ENCODE data around the gene ZNF335. TPM values are rescaled to one million over a fixed set of nuclear protein-coding genes. Genes with fewer than 3 reads are reported as not detected.

The ZNF335 gene
- total and polyA plus RNA-seq, 2 of the 13 experiments (the other 11 are each of a cell fraction or from before 2014, with no cell fraction given): 9.7 to 13.7 TPM

DNA sequence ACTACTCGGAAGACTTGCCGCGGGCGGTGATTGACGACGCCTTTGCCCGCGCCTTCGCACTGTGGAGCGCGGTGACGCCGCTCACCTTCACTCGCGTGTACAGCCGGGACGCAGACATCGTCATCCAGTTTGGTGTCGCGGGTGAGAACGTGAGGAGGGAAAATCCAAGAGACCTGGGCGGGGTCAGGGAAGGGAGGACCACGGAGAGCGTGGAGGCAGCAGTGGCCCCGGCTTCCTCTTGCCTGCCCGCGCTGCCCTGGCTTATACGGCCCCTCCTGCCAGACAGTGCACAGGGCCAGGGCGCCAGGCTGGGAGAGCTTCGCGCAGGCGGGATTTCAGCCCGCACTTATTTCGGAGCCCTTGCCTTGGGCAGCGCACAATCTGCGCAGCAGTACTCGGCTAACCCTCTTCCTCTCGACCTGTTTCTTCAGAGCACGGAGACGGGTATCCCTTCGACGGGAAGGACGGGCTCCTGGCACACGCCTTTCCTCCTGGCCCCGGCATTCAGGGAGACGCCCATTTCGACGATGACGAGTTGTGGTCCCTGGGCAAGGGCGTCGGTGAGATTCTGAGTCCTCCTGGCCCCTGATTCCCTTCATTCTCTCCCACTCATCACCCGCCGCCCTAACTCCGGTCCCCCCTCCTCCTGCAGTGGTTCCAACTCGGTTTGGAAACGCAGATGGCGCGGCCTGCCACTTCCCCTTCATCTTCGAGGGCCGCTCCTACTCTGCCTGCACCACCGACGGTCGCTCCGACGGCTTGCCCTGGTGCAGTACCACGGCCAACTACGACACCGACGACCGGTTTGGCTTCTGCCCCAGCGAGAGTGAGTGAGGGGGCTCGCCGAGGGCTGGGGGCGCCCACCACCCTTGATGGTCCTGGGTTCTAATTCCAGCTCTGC is 38.7 kb upstream of the ZNF335 start (continued):
- TF ChIP-seq, protein P1, sequence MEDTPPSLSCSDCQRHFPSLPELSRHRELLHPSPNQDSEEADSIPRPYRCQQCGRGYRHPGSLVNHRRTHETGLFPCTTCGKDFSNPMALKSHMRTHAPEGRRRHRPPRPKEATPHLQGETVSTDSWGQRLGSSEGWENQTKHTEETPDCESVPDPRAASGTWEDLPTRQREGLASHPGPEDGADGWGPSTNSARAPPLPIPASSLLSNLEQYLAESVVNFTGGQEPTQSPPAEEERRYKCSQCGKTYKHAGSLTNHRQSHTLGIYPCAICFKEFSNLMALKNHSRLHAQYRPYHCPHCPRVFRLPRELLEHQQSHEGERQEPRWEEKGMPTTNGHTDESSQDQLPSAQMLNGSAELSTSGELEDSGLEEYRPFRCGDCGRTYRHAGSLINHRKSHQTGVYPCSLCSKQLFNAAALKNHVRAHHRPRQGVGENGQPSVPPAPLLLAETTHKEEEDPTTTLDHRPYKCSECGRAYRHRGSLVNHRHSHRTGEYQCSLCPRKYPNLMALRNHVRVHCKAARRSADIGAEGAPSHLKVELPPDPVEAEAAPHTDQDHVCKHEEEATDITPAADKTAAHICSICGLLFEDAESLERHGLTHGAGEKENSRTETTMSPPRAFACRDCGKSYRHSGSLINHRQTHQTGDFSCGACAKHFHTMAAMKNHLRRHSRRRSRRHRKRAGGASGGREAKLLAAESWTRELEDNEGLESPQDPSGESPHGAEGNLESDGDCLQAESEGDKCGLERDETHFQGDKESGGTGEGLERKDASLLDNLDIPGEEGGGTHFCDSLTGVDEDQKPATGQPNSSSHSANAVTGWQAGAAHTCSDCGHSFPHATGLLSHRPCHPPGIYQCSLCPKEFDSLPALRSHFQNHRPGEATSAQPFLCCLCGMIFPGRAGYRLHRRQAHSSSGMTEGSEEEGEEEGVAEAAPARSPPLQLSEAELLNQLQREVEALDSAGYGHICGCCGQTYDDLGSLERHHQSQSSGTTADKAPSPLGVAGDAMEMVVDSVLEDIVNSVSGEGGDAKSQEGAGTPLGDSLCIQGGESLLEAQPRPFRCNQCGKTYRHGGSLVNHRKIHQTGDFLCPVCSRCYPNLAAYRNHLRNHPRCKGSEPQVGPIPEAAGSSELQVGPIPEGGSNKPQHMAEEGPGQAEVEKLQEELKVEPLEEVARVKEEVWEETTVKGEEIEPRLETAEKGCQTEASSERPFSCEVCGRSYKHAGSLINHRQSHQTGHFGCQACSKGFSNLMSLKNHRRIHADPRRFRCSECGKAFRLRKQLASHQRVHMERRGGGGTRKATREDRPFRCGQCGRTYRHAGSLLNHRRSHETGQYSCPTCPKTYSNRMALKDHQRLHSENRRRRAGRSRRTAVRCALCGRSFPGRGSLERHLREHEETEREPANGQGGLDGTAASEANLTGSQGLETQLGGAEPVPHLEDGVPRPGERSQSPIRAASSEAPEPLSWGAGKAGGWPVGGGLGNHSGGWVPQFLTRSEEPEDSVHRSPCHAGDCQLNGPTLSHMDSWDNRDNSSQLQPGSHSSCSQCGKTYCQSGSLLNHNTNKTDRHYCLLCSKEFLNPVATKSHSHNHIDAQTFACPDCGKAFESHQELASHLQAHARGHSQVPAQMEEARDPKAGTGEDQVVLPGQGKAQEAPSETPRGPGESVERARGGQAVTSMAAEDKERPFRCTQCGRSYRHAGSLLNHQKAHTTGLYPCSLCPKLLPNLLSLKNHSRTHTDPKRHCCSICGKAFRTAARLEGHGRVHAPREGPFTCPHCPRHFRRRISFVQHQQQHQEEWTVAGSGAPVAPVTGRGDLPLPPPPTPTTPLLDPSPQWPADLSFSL (CRISPR knock-in tag; IDR thresholded peaks at IDR 0.05): 0 out of 2 replicates have a peak, but pooled peaks have one; percentile 46
- TF ChIP-seq ZNF331 (CRISPR knock-in tag; IDR thresholded peaks at IDR 0.05) (no peak), ZNF629 (CRISPR knock-in tag; conservative IDR thresholded peaks at IDR 0.05) (no peak), FOXA1 (IDR thresholded peaks at IDR 0.05) (no peak), FOXA1 (CRISPR knock-in tag; IDR thresholded peaks at IDR 0.05) (no peak), SALL2 (CRISPR knock-in tag; IDR thresholded peaks at IDR 0.05) (no peak), ZNF317 (CRISPR knock-in tag; IDR thresholded peaks at IDR 0.05) (no peak), MED13 (CRISPR knock-in tag; IDR thresholded peaks at IDR 0.05) (no peak), ZNF790 (CRISPR knock-in tag; IDR thresholded peaks at IDR 0.05; ENCODE audit: borderline replicate concordance) (0 out of 2 replicates have a peak, but pooled peaks have one; percentile 51), ZNF563 (CRISPR knock-in tag; IDR thresholded peaks at IDR 0.05) (0 out of 2 replicates have a peak, but pooled peaks have one; percentile 45), HOXA7 (CRISPR knock-in tag; IDR thresholded peaks at IDR 0.05) (no peak), REXO4 (CRISPR knock-in tag; IDR thresholded peaks at IDR 0.05; ENCODE audit: borderline replicate concordance) (no peak), ZNF282 (IDR thresholded peaks at IDR 0.05; ENCODE audit: partially characterized antibody) (no peak), SMC3 (IDR thresholded peaks at IDR 0.05; ENCODE audit: low read length) (no peak), HNRNPL (IDR thresholded peaks at IDR 0.05; ENCODE audit: low read depth, low read length) (no peak)
- TF ChIP-seq, protein P2, sequence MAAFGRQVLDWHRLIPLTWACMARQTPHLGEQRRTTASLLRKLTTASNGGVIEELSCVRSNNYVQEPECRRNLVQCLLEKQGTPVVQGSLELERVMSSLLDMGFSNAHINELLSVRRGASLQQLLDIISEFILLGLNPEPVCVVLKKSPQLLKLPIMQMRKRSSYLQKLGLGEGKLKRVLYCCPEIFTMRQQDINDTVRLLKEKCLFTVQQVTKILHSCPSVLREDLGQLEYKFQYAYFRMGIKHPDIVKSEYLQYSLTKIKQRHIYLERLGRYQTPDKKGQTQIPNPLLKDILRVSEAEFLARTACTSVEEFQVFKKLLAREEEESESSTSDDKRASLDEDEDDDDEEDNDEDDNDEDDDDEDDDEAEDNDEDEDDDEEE (CRISPR knock-in tag; IDR thresholded peaks at IDR 0.05): 0 out of 2 replicates have a peak, but pooled peaks have one; percentile 34
- TF ChIP-seq, protein P3, sequence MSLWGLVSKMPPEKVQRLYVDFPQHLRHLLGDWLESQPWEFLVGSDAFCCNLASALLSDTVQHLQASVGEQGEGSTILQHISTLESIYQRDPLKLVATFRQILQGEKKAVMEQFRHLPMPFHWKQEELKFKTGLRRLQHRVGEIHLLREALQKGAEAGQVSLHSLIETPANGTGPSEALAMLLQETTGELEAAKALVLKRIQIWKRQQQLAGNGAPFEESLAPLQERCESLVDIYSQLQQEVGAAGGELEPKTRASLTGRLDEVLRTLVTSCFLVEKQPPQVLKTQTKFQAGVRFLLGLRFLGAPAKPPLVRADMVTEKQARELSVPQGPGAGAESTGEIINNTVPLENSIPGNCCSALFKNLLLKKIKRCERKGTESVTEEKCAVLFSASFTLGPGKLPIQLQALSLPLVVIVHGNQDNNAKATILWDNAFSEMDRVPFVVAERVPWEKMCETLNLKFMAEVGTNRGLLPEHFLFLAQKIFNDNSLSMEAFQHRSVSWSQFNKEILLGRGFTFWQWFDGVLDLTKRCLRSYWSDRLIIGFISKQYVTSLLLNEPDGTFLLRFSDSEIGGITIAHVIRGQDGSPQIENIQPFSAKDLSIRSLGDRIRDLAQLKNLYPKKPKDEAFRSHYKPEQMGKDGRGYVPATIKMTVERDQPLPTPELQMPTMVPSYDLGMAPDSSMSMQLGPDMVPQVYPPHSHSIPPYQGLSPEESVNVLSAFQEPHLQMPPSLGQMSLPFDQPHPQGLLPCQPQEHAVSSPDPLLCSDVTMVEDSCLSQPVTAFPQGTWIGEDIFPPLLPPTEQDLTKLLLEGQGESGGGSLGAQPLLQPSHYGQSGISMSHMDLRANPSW (CRISPR knock-in tag; IDR thresholded peaks at IDR 0.05; ENCODE audit: borderline replicate concordance): no peak
- TF ChIP-seq, protein P4, sequence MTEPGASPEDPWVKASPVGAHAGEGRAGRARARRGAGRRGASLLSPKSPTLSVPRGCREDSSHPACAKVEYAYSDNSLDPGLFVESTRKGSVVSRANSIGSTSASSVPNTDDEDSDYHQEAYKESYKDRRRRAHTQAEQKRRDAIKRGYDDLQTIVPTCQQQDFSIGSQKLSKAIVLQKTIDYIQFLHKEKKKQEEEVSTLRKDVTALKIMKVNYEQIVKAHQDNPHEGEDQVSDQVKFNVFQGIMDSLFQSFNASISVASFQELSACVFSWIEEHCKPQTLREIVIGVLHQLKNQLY (CRISPR knock-in tag; IDR thresholded peaks at IDR 0.05): no peak

Data from HepG2 (cell line).